HG03196 (cell line): Measurements from ENCODE around the gene CD109.
"Not testable (repeated sequence)": the region's sequence is repeated elsewhere in the genome, so short reads cannot be mapped to it uniquely, and the experiment has no call there.

ENCODE experiments used
- ATAC-seq: cut with Tn5 transposase; IDR thresholded peaks from one replicate; pipeline ENCODE4 v1.9.1; 2021; ENCODE audit not compliant: unreplicated experiment

The CD109 gene

GRCh38 chr6:73784726-73785505 is 88.9 kb downstream of the CD109 start:
- no peak for ATAC-seq

GRCh38 chr6:73790574-73790973 is 94.6 kb downstream of the CD109 start:
- ATAC-seq, result no peak

- ATAC-seq, result no peak
Observed at GRCh38 chr6:73791336-73791735, 95.3 kb downstream of the CD109 start.

- no peak for ATAC-seq
Observed at GRCh38 chr6:73792738-73793137, 96.7 kb downstream of the CD109 start.

GRCh38 chr6:73796881-73797280 is 100.9 kb downstream of the CD109 start:
- no peak for ATAC-seq

GRCh38 chr6:73797861-73798260 is 101.9 kb downstream of the CD109 start:
- ATAC-seq, result no peak

- ATAC-seq, result peak; percentile 67
Observed at GRCh38 chr6:73798592-73798991, 102.6 kb downstream of the CD109 start.

- ATAC-seq, result no peak
Observed at GRCh38 chr6:73800997-73801396, 105.0 kb downstream of the CD109 start.

GRCh38 chr6:73801652-73802268 is 105.8 kb downstream of the CD109 start:
- no peak for ATAC-seq

- ATAC-seq, result no peak
Observed at GRCh38 chr6:73802366-73802765, 106.4 kb downstream of the CD109 start.

- ATAC-seq, result no peak
Observed at GRCh38 chr6:73803562-73804241, 107.7 kb downstream of the CD109 start.

- ATAC-seq, result not testable (repeated sequence)
Observed at GRCh38 chr6:73805221-73805620, 109.2 kb downstream of the CD109 start.

GRCh38 chr6:73805982-73806381 is 110.0 kb downstream of the CD109 start:
- ATAC-seq, result not testable (repeated sequence)

- no peak for ATAC-seq
Observed at GRCh38 chr6:73811706-73812105, 115.7 kb downstream of the CD109 start.

- no peak for ATAC-seq
Observed at GRCh38 chr6:73817253-73817652, 121.2 kb downstream of the CD109 start.

- no peak for ATAC-seq
Observed at GRCh38 chr6:73823046-73823735, 127.2 kb downstream of the CD109 start.

GRCh38 chr6:73823832-73824231 is 127.8 kb downstream of the CD109 start:
- ATAC-seq, result no peak

GRCh38 chr6:73826571-73826970 is 130.6 kb downstream of the CD109 start:
- no peak for ATAC-seq

GRCh38 chr6:73830119-73830518 is 134.1 kb downstream of the CD109 start:
- no peak for ATAC-seq

- no peak for ATAC-seq
Observed at GRCh38 chr6:73832313-73832712, 136.3 kb downstream of the CD109 start.

GRCh38 chr6:73844696-73845095 is 148.7 kb downstream of the CD109 start:
- ATAC-seq, result not testable (repeated sequence)
